PFSK-1 (cell line): ENCODE data around the gene SEC61A1.

Experiments
- FOXP2 ChIP-seq: optimal IDR thresholded peaks from 2 replicates; pipeline ENCODE3; 2011; ENCODE audit warnings: borderline replicate concordance, control low read depth, inconsistent platforms; ENCODE audit not compliant: insufficient read depth; ENCODE audit errors: extremely low read length, extremely low read depth
- POLR2AphosphoS5 ChIP-seq: IDR thresholded peaks from 2 replicates; pipeline ENCODE4 v1.6.1; 2012; ENCODE audit warnings: low read depth, mild to moderate bottlenecking, control low read depth, low read length, moderate library complexity
- REST ChIP-seq, 2 experiments: IDR thresholded peaks; 2 replicates each; pipeline versions ENCODE4 v1.6.1 to v1.8.0; 2011 to 2012; ENCODE audit warnings: low read depth in 2 of 2, low read length in 2 of 2, control low read depth in 1 of 2, inconsistent platforms in 1 of 2, mild to moderate bottlenecking in 1 of 2, moderate library complexity in 1 of 2; ENCODE audit not compliant: insufficient read depth in 1 of 2
- SIN3A ChIP-seq: IDR thresholded peaks from 2 replicates; pipeline ENCODE4 v1.6.1; 2012; ENCODE audit warnings: mild to moderate bottlenecking, low read length, moderate library complexity, borderline replicate concordance; ENCODE audit not compliant: insufficient read depth
- TAF1 ChIP-seq: IDR thresholded peaks from 2 replicates; pipeline ENCODE4 v1.6.1; 2012; ENCODE audit warnings: low read length, control low read depth, borderline replicate concordance; ENCODE audit not compliant: insufficient read depth

The SEC61A1 gene

DNA sequence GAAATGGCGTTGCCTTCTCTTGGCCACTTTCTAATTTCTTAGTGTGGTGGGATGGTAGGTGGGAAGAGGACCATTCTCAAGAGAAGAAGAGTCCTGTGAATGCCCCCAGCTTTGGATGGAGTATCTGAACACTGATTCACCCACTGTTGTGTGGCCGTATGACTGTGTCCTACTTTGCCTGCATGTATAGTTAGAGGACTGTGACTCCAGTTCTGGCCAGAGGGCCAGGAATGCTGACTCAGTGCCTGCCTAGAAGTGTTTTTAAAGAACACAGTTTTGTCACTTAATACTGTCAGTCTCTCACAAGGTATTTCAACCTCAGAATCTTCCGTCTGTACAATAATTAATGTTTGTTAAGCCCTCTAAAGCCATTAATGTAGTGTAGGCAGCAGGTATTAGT is 2.1 kb downstream of the SEC61A1 start:
- TF ChIP-seq POLR2AphosphoS5 (no peak), REST (IDR thresholded peaks at IDR 0.05; ENCODE audit: insufficient read depth in 1 of 2, low read depth in 2 of 2, low read length in 2 of 2) (no peak), TAF1 (no peak), SIN3A (no peak), FOXP2 (no peak)

DNA sequence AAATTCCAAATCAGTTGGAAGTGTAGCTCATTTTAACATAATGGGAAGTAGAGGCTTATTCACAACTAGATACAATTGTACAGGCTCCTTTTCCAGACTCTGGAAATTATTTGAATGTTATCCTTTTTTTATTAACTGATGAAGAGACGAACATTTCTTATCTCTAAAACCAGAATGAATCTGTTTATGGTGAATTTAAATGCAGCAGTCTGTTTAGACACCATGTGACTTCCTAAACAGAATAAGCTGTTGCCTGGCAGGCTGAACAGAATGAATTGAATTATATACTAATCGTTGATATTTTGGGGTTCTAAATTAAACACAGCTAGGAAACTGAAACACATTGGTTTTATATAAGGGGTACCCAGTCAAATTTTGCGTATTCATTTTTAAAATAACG is 4.0 kb downstream of the SEC61A1 start:
- TF ChIP-seq POLR2AphosphoS5 (no peak), SIN3A (no peak), TAF1 (no peak), REST (IDR thresholded peaks at IDR 0.05; ENCODE audit: insufficient read depth in 1 of 2, low read depth in 2 of 2, low read length in 2 of 2) (no peak), FOXP2 (no peak)

DNA sequence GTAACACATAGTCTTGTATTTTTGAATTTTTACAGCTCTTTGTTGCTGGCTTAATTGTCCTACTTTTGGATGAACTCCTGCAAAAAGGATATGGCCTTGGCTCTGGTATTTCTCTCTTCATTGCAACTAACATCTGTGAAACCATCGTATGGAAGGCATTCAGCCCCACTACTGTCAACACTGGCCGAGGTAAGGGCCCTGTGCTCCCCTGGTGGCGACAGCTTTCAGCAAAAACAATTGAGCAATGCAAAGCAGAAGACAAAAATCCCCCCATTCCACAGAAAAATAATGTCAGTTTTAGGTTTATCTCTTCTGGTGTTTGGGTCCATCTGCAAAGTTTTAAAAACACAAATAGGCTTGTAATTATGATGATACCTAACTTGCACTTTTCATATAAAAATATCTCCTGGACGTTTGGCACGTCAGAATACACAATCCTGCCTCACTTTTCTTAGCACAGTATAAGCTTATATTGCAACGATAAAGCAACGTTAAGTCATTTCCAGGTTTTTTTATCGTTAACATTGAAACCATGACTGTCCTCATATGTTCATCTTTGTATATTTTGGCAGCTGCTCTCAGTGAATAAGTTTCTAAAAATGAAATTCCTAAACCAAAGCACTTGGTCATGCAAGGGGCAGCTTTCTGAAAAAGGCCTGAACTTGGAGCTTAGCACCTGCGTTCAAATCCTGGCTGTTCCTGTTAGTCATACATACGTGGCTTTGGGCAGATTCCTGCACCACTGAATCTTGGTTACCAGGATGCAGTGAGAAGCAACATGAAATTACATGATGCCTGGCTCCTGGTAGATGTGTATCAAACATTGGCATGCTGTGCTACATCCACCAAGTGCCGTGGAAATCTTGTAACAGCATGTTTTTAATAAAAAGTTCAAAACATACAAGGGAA is 8.5 kb downstream of the SEC61A1 start:
- TF ChIP-seq REST (IDR thresholded peaks at IDR 0.05; ENCODE audit: insufficient read depth in 1 of 2, low read depth in 2 of 2, low read length in 2 of 2) (no peak), POLR2AphosphoS5 (no peak), TAF1 (no peak), FOXP2 (no peak), SIN3A (no peak)

DNA sequence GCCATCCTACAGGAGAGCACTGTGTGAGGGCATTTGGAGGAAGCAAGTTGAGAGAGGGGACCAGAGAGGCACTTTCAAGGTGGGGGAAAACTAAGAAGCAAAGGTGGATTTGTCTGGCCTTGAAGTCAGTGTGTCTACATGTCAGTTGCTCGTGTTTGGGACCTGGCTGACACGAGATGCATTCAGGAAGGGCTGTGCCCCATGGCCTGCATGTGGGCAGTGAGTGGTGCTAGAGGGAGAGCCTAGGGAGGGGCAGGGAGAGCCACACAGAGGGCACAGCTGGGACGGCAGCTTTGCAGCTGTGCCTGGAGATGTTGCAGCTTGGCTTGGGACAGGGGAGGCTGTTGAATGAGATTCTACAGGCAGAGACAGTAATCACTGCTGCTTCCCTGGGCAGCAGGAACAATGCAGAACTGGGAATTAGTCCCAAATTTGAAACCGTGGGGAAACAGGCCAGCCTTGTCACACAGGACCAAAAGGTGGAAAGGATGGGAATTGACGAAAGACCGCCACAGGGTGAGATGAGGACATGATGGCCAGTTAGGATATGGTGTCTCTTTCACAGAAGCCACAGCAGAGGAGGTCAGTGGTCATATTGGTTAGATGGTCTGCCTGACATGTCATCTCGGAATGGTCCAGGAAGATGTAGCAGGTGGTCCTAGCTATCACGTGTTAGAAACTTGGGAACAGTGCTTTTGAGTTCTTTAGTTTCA is 10.0 kb downstream of the SEC61A1 start:
- TF ChIP-seq FOXP2 (no peak), TAF1 (no peak), REST (IDR thresholded peaks at IDR 0.05; ENCODE audit: insufficient read depth in 1 of 2, low read depth in 2 of 2, low read length in 2 of 2) (no peak), SIN3A (no peak), POLR2AphosphoS5 (no peak)
